GM18498 (cell line): Measurements from ENCODE around the gene PTGER2.

ENCODE experiments used
- ATAC-seq: cut with Tn5 transposase; IDR thresholded peaks from one replicate; pipeline ENCODE4 v1.9.1; 2021; ENCODE audit warnings: mild to moderate bottlenecking, moderate library complexity; ENCODE audit not compliant: unreplicated experiment

Gene PTGER2

DNA sequence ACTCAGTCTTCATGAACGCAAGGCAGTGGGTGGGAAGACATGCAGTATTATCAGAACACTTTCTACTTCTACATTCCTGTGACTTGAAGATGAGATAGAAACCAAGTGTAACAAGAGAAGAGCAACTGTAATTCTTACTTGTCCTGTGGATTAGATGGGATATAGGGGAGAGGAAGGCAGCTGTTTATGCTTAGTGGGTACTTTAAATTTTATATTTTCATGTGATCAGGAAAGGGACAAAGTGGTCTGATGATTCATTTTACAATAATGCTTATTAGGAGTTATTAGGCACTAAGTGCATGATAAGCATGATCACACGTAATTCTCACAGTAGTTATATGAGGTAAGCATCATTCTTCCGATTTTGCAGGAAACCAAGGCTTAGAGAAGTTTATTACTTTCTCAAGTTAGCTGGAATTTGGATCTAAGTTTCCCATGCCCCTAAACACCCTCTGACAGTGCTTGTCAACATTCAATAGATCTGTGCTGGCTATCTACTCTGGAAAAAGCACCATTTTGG is 52.7 kb downstream of the PTGER2 start:
- no peak for ATAC-seq

DNA sequence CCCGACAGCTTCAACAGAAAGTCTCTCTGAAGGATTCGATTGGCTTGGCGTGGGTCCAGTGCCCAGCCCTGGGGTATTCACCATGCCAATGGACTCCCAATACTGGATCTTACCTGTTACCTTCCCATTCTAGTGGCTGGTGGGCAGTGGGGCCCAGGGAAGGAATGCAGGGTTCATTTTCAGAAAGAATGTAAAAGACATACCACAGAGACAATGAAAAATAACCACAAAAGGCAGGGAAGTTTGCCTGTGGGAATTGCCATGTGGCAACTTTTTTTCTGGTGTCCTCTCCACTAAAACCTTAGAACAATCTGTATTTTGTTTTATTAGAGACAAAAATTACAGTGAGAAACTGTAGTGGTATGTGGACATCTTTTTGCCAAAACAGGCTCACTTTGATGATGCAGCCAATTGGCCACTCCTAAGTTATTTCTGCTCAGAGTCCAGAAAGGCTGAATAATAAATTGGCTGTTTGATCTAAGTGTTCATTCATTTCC is 55.2 kb downstream of the PTGER2 start:
- no peak for ATAC-seq

DNA sequence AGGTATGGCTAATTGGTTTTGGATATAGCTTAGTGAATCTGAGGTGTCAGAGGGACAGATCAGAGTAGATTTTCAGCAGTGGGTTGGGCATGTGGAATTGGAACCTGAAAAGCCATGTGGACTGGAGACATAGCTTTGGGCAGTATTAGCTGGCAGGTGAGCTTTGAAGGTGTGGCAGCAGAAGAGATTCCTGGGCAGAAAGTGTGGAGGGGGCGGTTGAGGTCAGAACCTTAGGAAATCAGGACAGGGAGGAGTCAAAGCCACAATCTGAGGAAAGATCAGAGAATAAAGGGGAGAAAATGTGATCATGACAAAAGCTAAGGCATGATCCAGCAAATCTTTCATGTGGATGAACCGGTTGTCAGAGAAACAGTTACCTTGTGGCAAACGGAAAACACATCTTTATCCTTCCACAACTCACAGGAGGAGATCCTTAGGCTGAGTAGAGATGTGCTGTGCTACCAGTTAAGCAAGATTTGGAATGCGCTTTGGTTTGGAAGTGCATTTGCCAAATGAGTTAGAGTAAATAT is 56.4 kb downstream of the PTGER2 start:
- no peak for ATAC-seq

DNA sequence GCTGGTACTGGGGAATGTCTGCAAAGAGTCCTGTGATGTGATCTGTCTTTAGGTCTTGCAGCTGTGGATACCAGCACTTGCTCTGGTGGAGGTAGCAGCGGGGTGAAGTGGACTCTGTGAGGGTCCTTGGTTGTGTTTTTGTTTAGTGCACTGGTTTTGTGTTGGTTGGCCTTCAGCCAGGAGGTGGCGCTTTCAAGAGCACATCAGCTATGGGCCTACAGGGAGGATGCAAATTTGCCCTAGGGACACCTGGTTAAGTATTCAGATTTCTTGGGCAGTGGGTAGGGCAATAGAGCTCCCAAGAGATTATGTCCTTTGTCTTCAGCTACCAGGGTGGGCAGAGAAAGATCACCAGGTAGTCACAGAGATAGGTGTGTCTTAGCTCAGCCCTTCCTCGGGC is 63.8 kb downstream of the PTGER2 start:
- no peak for ATAC-seq
